ENCODE data around the gene INSYN2B.
A peak's percentile ranks its signal among the peaks of the same experiment; 100 is the strongest.

Gene INSYN2B

DNA sequence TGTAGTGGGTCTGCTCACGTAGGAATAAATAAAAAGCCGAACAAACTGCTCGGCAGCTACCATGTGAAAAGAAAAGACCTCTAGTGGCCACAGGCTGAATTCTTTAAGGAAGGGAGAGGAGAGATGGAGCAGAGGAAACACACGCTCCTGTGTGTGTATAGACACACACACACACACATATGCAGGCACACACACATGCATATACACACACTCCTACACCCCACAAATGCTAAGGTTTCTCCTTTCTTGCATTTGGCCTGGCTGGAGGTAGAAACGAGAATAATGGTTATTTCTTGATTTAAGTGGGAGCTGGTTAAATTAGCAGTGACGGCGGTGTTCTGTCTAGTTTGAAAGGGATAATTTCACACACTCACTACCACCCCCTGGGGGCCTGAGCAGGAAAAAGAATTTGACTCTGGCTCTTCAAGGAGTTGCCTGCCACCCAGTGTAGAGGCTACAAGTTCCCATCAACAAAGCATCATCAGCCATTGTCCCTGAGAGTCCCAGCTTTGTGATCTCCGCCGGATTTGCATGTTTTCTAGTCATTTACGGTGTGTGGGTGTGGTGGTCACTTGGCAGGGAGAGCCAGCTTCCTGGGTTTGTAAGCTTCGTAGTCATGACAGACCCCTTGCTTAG, at the start of gene INSYN2B:
Gene INSYN2B, minus strand, starts transcription at position 78 of the 636 bp plus-strand sequence. CDS start 96,597 bp downstream, outside the sequence.
- DNase-seq: peak; percentile 81

DNA sequence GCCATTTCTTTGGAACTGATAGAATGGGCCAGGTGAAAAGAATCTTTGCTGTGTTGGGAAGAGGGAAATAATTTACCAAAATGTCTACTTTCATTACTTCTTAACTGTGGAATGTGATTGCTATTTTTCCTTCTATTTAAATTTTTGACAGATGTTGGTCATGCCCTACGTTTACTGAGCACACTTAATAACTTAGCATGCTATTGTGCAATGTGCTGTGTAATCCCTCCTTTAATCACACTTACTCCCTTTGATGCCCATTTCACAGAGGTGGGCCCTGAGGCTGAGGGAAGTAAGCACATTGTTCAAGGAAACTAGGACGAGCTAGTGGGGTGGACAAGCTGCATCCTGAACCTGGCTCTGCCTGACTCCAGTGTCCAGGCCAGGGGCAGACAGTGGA, 47.8 kb upstream of the INSYN2B start:
- no peak for DNase-seq

DNA sequence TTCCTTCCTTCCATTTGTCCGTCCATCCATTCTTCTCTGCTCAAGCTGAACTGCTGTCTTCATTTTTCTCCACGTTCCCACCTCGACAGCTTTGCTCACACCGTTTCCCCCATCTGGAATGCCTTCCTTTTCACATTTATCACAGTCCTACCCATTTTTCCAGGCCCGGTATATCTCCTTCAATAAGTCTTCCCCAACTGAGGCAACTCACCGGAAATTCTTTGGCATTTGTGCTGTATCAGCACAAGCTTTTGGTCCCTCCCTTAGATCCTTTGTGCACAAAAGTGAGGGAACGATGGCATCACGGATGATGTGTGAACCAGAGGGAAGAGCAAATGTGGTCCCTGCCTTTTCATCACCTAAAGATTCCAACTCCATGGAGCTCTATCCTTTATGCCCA, 45.6 kb upstream of the INSYN2B start:
- no peak for DNase-seq

DNA sequence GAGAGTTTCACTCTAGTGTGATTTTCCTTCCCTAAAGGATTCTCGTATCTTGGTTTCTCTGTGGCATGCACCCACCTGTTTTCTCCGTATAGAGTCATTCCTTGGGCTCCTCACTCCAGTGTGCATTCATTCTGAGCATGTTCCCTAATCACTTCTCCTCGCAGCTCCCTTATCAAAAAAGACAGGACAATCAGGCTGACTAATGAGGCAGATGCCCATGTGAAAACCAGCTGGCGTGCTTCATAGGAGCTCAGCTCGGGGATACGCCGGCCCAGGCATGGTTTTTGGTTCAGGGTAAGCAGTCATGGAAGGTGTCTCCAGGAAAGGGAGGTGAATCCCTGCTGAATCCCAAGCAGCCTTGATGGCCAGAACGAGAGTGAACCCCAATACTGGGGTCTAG, 41.2 kb upstream of the INSYN2B start:
- DNase-seq: no peak

DNA sequence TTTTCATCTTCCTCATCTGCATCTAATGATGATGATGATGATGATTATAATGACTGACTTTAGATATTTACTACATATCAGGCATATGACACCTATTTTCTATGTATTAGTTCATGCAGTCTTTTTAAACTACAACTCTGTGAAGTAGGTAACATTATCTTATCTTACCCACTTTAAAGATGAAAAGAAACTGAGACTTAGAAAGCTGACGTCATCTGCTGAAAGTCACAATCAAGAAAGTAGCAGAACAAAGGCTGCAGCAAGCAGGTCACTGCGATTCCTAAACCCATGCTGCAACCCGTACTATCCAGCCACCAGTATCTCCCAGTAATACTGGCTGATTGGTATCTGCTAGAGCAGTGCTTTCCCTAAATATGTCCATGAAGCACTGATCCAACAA, 40.1 kb upstream of the INSYN2B start:
- DNase-seq: no peak

DNA sequence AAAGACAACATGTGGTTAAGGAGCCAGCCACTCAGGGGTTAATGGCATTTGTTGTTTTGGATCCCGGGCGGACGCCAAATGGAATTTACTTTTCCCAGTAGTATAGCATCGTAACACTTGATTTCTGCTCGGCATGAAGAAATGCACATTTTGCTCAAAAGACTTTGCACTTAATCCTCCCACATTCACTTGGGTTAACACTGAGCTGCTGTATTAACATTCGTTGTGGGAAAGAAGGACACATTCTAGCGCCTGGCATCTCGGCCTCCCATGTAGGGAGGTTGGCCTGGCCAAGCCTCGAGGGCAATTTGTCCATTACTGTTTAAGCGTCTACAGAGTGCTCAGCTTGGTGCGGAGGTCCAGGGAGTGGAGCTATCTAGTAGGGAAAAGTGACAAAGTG, 32.3 kb upstream of the INSYN2B start:
- DNase-seq: no peak

DNA sequence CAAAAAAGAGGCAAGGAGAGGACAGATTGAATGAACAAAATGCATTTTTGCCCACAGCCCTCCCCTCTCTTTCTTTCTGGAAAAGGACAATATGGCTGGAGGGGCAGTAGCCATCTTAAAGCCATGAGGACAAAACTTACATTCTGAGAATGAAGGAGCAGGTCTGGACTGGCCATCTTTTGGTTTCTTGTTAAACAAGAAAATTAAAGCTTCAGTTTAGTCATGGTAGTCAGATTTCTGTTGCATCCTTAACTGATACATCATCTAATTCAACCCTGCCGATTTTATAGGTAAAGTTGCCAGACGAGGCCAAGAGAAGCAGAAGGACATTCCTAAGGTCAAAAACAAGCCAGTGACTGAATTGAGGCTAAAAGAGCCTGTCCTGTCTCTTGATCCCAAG, 31.5 kb upstream of the INSYN2B start:
- no peak for DNase-seq

DNA sequence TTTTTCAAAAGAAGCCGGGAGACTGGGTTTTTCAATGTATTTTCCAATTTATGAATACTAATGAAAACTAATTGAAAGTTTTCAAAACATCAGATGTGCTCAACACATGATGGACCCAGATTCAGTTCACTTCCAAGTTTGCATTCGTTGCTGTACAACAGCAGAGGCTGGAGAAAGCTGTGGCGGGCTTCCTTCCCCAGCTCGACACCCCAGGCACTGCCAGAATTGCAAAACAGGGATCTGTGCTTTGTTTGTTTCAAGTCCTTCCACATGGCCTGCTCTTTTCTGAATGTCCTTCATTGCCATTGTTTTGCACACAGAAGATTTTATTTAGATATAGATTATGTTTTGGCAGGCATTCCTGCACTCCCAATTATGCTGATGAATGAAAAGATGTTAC, 30.3 kb upstream of the INSYN2B start:
- DNase-seq: no peak

DNA sequence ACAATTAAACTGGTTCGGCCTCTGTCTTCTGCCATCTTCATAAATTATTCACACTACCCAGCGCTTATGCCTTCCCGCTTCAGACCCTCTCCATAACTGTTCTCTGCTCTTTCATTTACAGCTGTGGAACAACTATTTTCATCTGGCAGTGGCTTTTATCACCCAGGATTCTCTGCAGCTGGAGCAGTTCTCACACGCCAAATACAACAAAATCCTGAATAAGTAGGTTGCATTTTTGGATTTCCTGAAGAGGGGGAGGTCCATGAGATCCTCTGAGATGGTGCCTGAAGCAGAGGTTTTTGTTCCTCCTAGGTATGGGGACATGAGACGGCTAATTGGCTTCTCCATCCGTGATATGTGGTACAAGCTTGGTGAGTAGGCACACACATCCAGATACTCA, 28.1 kb upstream of the INSYN2B start:
- DNase-seq: no peak

DNA sequence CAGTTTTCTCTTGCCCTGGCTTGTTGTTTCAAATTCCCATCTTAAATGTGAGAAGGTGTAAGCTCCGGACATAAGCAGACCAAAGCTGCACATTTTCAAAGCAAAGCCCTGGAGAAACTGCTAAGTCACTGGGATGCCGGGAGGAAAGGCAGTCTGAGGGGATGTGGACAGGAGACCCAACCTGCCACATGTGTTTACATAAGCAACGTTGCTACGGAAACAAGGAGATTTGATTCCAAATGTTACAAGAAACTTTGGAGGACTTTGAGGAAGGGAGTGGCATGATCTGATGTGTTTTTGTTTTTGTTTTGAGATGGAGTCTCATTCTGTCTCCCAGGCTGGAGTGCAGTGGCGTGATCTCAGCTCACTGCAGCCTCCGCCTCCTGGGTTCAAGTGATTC, 25.7 kb upstream of the INSYN2B start:
- DNase-seq: no peak

DNA sequence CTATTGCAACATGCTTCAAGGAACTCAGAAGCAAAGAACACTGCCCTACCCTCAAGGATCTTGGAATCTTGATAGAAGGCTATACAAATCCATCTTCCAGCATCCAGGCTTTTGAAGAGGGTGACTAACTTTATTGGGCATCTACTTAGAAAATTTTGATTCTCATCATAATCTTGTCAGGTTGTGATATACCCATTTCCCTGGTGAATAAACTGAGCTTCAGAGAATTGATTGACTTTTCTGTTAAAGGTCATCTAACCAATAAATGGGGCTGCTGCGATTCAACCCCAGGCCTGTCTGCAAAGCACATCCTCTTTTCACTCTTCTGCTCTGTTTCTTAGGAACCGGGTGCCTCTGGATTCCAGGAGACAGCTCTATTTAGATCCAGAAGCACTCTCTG, 19.9 kb upstream of the INSYN2B start:
- DNase-seq: no peak

DNA sequence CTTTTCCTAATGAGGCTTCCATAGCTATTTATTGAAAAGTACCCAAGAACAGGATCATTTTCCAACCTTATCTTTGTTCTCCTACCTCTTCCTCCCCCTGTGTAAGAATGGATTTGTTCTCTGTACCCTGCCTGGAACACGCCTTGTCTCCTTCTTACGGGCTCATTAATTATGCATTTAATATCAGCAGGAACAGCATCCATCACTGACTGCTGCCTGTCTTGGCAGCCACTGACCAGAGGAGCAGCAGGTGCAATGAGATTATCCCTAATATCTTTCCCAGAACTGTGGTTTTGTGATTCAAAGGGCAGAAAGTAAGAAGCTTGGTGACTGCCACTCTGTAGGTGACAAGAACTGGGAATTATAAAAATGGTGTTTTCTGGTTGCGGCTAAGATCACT, 19.3 kb upstream of the INSYN2B start:
- DNase-seq: no peak

DNA sequence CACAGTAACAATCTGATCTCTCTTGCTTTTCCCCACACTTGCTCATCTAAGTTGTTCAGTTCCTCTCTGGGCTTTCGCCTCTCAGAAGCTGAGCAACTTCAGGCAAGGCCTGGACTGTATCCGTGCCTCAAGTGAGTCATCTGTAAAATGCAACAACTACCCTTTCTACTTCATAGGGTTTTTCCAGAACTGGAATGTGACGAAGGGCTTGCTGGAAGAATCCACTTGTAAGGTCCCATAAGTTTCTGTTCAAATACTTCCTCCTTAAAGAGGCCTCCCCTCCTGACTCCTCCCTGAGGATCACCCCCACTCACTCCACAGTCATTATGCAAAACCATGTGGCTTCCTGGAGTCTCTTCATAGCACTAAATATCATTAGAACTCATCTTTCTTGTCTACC, 17.5 kb upstream of the INSYN2B start:
- DNase-seq: no peak

DNA sequence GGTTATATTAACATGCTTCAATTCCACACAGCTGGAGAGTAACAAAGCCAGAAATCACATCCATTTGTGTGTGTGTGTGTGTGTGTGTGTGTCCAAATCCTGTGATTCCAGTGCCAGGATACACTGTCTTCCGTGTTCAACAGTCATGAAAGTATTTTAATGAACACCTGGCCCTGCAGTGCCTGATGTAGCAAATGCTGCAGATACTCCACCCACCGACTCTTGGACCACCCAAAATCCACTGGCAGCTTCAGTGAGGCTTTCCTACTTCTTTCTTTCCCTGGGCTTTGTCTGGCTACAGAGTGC, 13.1 kb upstream of the INSYN2B start:
- no peak for DNase-seq

DNA sequence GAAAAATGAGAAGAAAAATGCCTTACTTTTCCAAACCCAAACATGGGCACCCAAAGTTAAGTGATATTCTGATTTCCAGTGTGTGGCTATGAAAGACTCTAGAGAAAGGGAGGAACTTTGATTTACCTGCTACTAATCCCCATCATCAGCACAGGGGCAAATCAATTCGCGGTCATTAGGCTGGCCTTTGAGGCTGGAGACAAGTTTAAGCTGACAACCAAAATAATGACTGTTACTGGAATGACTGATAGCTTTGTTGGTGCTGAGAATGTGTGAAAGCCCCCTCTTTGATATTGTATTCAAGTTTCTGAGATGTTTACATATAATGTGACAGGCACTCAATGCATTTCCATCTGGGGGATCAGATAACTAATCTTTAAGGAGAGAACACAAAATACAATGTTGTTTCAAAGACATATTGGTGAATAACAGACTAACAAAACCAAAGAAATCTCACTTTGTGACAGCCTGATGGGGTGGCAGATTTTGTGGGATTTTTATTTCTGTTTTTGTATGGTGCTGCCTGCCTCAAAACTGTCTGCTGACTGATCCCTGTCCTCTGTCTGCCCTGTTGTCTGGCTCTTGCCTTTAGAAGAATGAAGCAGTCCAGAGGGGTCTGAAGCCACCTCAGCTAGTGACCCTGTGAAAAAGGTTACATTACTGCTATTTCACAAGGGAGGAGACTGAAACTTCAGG, 12.6 kb upstream of the INSYN2B start:
- DNase-seq: no peak

DNA sequence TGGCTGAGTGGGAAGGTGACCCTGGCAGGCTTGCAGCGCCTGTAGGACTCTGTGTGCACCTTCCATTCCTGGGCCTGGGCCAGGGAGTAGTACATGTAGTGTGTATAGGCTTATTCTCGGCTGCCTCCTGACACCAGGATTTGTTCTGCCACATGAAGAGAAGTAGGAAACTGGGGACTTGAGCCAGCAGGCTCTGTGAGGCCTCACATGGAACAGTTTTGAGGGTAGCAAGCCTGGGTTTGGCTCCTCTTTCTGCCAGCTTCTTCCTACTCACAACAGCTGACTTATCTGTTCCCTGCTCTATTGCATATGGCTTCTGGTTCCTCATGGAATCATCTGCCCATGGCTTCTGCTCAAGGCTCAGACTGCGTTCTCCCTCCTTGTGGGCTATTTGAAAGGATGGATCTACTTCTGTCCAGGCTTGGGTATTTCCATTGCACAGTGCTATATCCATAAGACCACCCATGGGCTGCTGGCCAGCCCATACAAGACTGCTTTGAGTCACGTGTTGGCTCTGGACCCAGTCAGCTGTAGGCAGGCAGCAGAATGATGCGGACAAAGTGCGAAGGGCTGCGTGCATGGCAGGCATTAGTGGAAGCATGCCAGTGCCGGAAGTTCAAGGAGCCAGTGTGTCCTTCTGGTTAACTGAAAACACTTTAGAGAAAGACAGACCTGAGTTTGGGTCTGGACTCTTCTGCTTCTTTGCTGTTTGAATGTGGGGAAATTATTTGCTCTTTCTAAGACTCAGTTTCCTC, 11.0 kb upstream of the INSYN2B start:
- no peak for DNase-seq

DNA sequence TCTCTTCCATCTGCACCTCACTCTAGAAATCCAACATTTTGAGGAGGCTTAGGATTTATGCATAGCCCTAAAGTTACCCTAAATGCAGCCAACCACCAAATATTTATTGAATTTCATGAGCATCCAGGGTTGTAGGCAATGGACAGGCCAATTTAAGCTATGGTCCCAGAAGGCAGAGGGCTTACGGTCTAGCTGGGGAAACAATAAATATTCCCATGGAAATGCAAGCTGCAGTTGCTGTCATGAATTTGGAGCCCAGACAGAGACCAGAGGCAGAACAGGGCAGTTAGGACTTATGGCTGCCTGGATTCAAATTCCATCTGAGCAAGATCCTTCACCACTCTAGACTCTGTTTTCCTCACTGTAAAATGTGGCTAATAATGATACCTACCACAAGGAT, 9.1 kb upstream of the INSYN2B start:
- no peak for DNase-seq

DNA sequence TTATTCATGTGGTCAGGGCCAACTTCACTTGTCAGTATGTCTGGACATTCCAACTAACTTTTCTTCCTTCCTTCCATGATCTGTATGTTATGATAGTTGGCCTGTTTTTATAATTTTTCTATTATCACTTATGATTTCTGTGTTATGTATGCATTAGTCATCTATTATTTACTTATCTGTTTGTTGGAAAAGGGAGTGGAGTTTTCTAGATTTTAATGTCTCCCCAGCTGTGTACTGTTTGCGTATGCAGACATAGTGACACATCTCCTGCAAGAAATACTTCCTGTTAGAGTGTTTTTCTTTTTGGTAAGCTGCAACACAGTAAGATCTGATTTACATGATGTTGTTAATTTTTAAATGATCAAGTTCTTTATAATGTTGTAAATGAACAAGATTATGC, 8.7 kb upstream of the INSYN2B start:
- no peak for DNase-seq

DNA sequence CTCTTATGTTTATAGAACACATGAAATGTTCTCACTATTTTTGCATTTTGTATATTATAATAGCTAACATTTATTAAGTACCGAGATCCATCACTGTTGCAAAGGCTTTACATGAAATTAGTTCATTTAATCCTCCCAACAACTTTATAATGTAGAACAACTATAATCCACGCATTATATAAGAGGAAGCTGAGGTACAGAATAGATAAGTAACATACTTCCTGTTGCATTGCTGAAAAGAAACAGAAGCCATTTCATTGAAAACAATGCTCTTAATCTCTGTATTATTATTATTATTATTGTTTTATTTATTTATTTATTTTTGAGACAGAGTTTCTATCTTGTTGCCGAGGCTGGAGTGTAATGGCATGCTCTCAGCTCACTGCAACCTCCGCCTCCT, 7.9 kb upstream of the INSYN2B start:
- DNase-seq: no peak

DNA sequence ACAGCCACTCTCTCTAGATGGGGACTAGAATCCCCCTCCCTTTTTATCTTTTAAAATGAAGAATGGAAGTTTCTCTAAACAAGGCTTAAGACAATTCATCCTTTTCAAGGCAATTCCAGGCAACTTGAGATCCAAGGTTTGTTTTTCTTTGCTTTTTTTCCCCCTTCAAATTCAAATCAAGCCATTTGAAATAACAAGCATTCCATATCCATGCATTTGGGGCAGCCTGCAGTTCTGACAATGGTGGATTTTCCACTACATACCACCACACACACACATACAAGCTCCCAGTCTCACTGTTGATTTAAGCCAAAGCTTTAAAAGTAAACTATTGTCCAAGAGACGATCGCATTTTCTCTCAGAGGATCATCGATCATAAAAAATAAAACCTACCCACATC, 424 bp downstream of the INSYN2B start:
- DNase-seq: no peak

DNA sequence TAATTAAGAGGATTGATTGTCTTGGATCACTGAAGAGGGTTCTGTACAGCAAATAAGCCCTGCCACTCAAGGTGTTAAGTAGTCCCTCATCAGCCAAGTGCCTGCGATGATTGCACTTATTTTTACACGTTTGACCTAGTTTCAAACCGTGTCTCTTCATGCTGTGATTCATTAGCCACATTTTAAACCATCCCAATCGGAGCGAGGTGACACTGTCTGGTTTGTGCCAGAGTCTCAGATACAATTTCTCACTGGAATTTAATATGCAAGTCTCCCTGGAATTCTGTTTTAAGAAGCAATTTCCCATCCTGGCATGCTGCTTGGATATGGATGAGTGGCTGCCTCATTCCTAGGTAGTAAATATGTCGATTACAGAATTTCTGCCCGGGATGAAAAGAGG, 1.6 kb downstream of the INSYN2B start:
- DNase-seq: no peak

DNA sequence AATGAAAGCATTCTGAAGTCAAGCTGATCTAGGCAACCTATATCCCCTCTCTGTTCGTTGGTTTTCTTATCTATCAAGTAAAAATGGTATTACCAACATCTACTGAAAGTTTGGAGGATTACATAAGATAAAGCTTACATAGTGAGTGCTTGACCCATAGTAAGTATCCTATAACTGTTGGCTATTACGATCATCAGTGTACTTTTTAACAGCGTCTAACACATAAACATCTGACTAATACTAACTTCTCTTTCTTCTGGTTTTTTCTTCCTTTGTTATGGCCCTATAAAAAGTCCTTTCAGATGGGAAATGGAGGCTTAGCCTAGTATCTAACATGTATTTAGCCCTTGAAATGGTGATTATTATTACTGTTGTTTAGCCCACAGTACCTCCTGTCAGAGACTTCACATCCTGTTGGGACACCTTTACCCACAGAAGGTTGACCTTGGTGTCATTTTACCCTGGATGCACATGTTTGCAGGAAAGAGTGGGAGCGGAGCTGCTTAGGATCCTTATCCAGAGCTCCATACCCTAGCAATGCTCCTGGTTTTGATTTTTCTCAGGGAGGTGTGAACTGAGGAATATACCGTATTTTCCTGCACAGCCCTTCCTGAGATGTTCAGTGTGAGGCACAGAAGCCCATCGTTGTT, 6.0 kb downstream of the INSYN2B start:
- DNase-seq: no peak

DNA sequence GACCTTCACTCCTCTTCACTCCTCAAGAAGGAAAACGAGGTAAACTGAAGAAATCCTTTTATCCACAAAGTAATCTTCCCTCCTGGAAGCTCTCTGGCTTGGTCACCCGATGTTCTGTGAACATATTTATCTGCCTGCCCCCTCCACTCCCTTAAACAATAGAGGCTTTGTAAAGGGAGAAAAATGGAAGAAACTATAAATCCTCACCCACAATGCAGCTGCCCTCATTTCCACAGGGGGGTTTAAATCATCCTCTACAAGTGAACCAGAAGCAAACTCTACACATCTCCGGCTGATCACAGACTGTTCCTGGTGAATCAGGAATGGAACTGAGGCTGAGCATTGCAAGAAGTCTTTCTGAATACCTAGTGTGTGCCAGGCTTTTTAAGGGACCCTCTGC, 7.2 kb downstream of the INSYN2B start:
- DNase-seq: no peak

DNA sequence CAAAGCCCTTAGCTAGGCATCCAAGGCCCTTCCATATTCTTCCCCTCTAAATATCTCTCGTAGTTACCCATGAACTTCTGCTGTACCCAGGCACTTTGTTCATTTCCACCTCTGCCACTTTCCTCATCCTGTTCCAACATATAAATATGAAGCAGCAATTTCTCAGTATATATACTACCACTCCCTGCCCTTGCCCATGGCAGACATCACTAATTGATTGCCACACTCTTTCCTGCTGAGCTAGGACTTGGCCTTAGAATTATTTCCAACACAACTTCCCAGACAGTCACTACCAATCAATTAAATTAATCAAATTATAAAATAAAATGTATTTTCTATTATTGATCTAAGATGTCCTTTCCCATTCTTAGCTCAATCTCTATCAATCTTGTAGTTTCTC, 8.5 kb downstream of the INSYN2B start:
- DNase-seq: no peak

All from NCI-H2227 treated with DMSO at 0.1 percent for 48 hours (cell line).